ENCODE data around the gene LCTL. TPM values are rescaled to one million over a fixed set of nuclear protein-coding genes. Genes with fewer than 3 reads are reported as not detected.
A peak's percentile ranks its signal among the peaks of the same experiment; 100 is the strongest.

Gene LCTL
- not detected for total RNA-seq

DNA sequence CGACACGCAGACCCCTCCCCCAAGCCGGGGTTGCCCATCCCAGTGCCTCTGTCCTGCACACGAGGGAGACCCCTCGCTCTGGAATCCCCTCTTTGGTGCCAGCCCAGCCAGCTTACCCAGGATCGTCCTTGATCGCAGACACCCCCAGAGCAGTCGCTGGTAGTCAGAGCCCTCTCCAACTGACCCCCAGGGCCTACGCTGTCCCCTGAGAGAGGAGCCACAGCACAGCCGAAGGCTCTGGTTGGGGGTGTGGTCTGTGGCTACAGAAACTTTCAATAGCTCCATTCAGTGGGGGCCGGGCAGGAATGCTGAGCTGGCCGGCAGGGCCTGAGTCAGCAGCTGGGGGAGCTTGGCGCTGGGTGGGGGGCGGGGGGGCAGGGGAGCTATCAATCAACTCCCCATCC is at the start of gene LCTL:
Gene LCTL (minus strand): TSS at position 258 of the 404 bp plus-strand sequence. CDS start 633 bp downstream, outside the sequence.
- H3K4me1 Mint-ChIP-seq, result peaks cover 7% of the 10 kb centered on the region
- no peak within 1 kb of the TSS for H3K4me3 Mint-ChIP-seq
- H3K27ac Mint-ChIP-seq, result peak within 1 kb of the TSS; percentile 63
- CTCF ChIA-PET, result interaction anchor here (0.9 to 1.4 kb wide), 4 partner anchors 9 to 38 kb away, joined by 3 to 5 read pairs (median 3); no protein-coding TSS in a partner anchor
- no peaks in the 10 kb centered on the region for H3K36me3 Mint-ChIP-seq (ENCODE audit: low read depth)
- no peaks in the 10 kb centered on the region for H3K27me3 Mint-ChIP-seq
- H3K9me3 Mint-ChIP-seq, result no peaks in the 10 kb centered on the region
- POLR2A ChIA-PET, result no interaction called here
- DNase-seq, result no peak

DNA sequence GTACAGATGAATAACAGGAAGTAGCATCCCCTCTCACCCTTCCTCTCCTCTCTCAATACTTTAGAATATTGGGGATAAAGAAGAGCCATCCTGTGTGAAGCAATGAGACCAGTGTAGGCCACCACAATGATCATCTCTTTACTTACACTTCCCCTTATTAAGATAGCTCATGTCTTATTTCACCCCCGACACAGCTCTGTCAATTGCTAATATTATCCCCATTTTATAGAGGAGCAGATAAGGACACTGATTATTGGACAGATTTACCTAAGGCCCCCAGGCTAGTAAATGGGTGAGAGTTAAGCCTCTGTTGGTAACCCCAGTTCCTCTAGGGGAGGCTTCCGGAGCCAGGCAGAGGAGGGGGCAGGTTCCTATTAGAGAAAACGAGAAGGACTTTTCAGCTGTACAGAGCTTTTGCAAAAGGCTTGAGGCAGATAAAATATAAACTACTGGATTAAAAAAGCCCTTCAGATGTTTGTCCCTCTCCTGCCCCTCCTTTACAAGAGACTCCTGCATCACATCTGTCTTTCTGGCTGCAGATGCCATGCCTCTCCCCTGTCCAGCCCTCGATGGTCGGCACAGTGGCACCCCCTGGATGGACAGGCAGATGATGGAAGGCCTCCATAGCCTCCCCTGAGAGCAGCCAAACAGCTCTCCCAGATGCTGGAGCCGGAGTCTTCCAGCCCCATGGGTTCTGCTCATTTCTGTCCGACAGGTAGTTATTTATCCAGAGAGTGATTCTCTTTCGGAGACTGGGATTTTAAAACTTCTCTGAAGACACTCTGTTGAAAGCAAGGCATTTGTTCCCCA is 49.4 kb upstream of the LCTL start:
- Mint-ChIP-seq H3K4me3 (no peak overlapping the region), H3K4me1 (peaks cover 22% of the 10 kb centered on the region), H3K27me3 (no peaks in the 10 kb centered on the region), H3K36me3 (ENCODE audit: low read depth) (peaks cover 2% of the 10 kb centered on the region), H3K27ac (no peak overlapping the region), H3K9me3 (no peaks in the 10 kb centered on the region)
- ChIA-PET CTCF (interaction anchor here (0.6 to 2.7 kb wide), 4 partner anchors 8 to 32 kb away, joined by 3 to 7 read pairs (median 4); no protein-coding TSS in a partner anchor), POLR2A (no interaction called here)
- DNase-seq, result no peak

- no peak for DNase-seq
- Mint-ChIP-seq H3K36me3 (ENCODE audit: low read depth) (peaks cover 2% of the 10 kb centered on the region), H3K4me1 (peaks cover 22% of the 10 kb centered on the region), H3K27ac (peak overlapping the region; percentile 86), H3K4me3 (no peak overlapping the region), H3K27me3 (no peaks in the 10 kb centered on the region), H3K9me3 (no peaks in the 10 kb centered on the region)
- CTCF ChIA-PET, result interaction anchor here (1.1 to 2.7 kb wide), 2 partner anchors 8 to 12 kb away, joined by 3 to 7 read pairs; no protein-coding TSS in a partner anchor
- POLR2A ChIA-PET, result no interaction called here
Observed at GRCh38 chr15:66614456-66614855, 48.7 kb upstream of the LCTL start.

- H3K9me3 Mint-ChIP-seq, result no peaks in the 10 kb centered on the region
- POLR2A ChIA-PET, result no interaction called here
- H3K27me3 Mint-ChIP-seq, result no peaks in the 10 kb centered on the region
- H3K36me3 Mint-ChIP-seq (ENCODE audit: low read depth), result peaks cover 2% of the 10 kb centered on the region
- peak overlapping the region; percentile 86 for H3K27ac Mint-ChIP-seq
- CTCF ChIA-PET, result interaction anchor here (1.9 to 2.7 kb wide), 2 partner anchors 9 kb away, joined by 5 to 7 read pairs; no protein-coding TSS in a partner anchor
- H3K4me3 Mint-ChIP-seq, result no peak overlapping the region
- H3K4me1 Mint-ChIP-seq, result peaks cover 22% of the 10 kb centered on the region
- DNase-seq, result no peak
Observed at GRCh38 chr15:66613743-66614142, 47.9 kb upstream of the LCTL start.

DNA sequence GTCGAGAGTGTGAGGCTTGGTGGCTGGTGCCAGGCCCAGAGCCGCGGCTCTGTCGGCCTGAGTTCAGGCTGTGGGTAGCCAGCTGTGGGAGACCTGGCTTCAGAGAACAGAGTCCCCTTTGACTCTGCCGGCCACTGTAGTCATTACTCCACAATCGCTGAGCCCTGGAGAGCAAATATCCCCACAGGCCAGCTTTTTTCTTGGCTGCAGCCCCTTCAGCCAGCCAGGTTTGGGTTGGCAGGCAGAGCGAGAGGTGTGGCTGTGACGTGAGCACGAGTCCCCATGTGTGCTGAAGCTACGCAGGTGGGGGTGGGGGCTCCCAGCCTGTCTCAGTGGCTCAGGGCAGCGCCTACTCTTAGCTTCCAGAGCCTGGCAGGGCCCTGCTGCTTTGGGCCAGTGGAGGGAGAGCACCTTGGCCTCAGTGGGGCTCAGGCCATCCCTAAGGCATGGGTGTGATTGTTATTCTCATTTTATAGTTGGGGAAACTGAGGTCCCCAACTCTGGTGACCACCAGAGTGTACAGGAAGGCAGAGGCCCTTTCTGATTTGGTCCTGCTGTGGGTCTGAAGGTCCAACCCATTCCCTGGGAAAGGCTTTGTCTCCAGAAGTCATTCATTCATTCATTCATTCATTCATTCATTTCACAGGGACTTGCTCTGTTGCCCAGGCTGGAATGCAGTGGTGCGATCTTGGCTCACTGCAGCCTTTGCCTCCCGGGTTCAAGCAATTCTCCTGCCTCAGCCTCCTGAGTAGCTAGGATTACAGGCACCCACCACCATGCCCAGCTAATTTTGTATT is 45.7 kb upstream of the LCTL start:
- Mint-ChIP-seq H3K4me3 (no peak overlapping the region), H3K4me1 (peaks cover 18% of the 10 kb centered on the region), H3K36me3 (ENCODE audit: low read depth) (peaks cover 2% of the 10 kb centered on the region), H3K27me3 (no peaks in the 10 kb centered on the region), H3K9me3 (no peaks in the 10 kb centered on the region), H3K27ac (no peak overlapping the region)
- CTCF ChIA-PET, result interaction anchor here (0.7 to 1.9 kb wide), 2 partner anchors 7 to 1226 kb away, joined by 4 to 5 read pairs; no protein-coding TSS in a partner anchor
- no peak for DNase-seq
- POLR2A ChIA-PET, result no interaction called here

GRCh38 chr15:66609876-66610275 is 44.1 kb upstream of the LCTL start:
- H3K4me3 Mint-ChIP-seq, result no peak overlapping the region
- peaks cover 3% of the 10 kb centered on the region for H3K27me3 Mint-ChIP-seq

DNA sequence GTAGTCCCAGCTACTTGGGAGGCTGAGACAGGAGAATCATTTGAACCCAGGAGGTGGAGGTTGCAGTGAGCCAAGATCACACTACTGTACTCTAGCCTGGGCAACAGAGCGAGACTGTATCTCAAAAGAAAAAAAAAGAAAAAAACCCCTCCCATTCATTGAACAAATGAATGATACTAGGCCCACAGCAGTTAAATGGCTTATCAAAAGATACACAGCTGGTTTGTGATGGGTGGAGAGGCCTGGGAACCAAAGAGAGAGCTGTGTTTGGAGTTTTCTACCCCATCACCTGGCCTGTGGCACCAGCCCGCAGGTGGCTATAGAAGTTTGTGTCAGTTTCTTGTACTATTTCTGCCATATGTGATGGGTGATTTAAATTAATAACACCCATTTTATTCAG is 43.1 kb upstream of the LCTL start:
- ChIA-PET CTCF (interaction anchor here (1.0 to 1.3 kb wide), 2 partner anchors 9 to 240 kb away, joined by 3 to 5 read pairs; no protein-coding TSS in a partner anchor), POLR2A (no interaction called here)
- Mint-ChIP-seq H3K4me1 (peaks cover 8% of the 10 kb centered on the region), H3K36me3 (ENCODE audit: low read depth) (peaks cover 1% of the 10 kb centered on the region), H3K9me3 (no peaks in the 10 kb centered on the region), H3K27ac (no peak overlapping the region), H3K27me3 (peaks cover 4% of the 10 kb centered on the region), H3K4me3 (no peak overlapping the region)
- no peak for DNase-seq

More at GRCh38 chr15:66609876-66610275, 44.1 kb upstream of the LCTL start:
- ChIA-PET POLR2A (no interaction called here), CTCF (interaction anchor here (0.6 to 1.3 kb wide), 3 partner anchors 10 to 459 kb away, joined by 3 to 5 read pairs (median 4); no protein-coding TSS in a partner anchor)
- DNase-seq, result no peak
- H3K4me1 Mint-ChIP-seq, result peaks cover 16% of the 10 kb centered on the region
- no peak overlapping the region for H3K27ac Mint-ChIP-seq
- peaks cover 2% of the 10 kb centered on the region for H3K36me3 Mint-ChIP-seq (ENCODE audit: low read depth)
- H3K9me3 Mint-ChIP-seq, result no peaks in the 10 kb centered on the region

GRCh38 chr15:66608159-66608558 is 42.4 kb upstream of the LCTL start:
- ChIA-PET POLR2A (interaction anchor here (0.6 kb wide), 1 partner anchor 69 kb away, joined by 3 read pairs; no protein-coding TSS in a partner anchor), CTCF (interaction anchor here (1.0 to 1.6 kb wide), 2 partner anchors 164 to 240 kb away, joined by 3 to 4 read pairs; no protein-coding TSS in a partner anchor)
- Mint-ChIP-seq H3K36me3 (ENCODE audit: low read depth) (no peaks in the 10 kb centered on the region), H3K4me1 (peaks cover 2% of the 10 kb centered on the region), H3K4me3 (no peak overlapping the region), H3K27me3 (peaks cover 4% of the 10 kb centered on the region), H3K9me3 (no peaks in the 10 kb centered on the region), H3K27ac (no peak overlapping the region)
- no peak for DNase-seq

DNA sequence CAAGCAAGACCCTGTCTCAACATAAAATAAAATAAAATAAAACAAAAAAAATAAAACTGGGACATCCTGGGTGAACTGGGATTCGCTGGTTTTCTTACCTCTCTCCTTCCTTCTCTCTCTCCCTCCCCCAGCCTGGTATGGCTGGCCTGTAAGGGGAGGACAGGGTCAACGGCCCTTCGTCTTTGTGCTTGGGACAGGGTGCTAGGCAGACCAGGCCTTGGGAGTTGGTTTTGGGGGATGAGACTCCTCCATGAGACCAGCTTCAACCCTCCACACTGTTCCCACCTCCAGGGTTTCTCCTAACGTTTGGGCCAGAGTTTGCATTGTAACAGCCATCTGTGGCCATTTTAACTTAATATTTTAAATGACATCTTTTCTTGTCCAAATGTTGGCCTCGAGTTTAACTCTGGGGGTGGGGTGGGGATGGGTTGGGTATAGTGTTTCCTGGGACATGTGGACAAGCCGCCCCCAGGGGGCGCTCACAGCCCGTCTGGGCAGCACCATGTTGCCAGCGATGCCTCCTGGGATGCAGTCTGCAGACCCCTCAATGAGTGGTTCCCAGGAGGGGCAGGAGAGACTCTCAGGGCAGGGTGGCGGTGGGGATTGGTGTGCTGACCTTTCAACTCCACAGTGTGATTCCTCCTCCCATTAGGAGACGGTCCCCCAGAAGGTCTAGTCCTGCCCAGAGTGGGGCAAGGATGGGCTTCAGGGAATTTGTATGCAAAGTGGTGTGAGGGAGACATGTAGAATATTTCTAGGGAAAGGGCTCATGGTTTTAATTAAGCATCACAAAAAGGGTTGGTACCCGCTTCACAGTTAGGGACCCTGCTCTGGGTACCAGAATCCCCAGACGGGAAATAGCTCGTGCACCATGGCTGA is 37.7 kb upstream of the LCTL start:
- H3K27me3 Mint-ChIP-seq, result peaks cover 6% of the 10 kb centered on the region
- peak; percentile 66 for DNase-seq
- no peak overlapping the region for H3K4me3 Mint-ChIP-seq
- H3K9me3 Mint-ChIP-seq, result no peaks in the 10 kb centered on the region
- peaks cover 1% of the 10 kb centered on the region for H3K4me1 Mint-ChIP-seq
- ChIA-PET POLR2A (no interaction called here), CTCF (interaction anchor here (0.7 to 2.2 kb wide), 5 partner anchors 9 to 247 kb away, joined by 3 to 5 read pairs (median 4); partner anchors contain the start of gene LCTL)
- no peaks in the 10 kb centered on the region for H3K36me3 Mint-ChIP-seq (ENCODE audit: low read depth)
- H3K27ac Mint-ChIP-seq, result no peak overlapping the region

DNA sequence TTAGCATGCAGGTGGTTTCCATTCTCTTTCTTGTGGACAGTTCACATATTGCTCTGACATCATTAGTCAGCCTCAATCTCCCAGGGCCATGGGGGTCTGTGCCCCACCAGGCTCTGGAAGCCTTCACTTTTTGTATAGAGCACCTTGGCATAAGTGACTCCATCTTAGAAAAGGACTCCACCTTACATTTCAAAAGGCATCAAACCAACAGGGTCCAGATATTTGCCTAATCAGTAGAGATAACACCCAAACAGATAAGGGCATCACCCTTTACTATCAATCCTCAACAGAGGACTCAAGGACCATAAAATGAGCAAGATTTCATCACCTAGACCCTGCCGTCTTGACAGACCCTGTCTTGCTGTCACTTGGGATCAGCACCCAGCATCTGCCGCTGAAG is 35.7 kb upstream of the LCTL start:
- Mint-ChIP-seq H3K27me3 (peaks cover 6% of the 10 kb centered on the region), H3K9me3 (no peaks in the 10 kb centered on the region), H3K4me3 (no peak overlapping the region), H3K4me1 (peaks cover 9% of the 10 kb centered on the region), H3K36me3 (ENCODE audit: low read depth) (no peaks in the 10 kb centered on the region), H3K27ac (no peak overlapping the region)
- ChIA-PET POLR2A (no interaction called here), CTCF (no interaction called here)
- DNase-seq, result no peak

- no peak overlapping the region for H3K27ac Mint-ChIP-seq
- no peak overlapping the region for H3K4me3 Mint-ChIP-seq
- H3K36me3 Mint-ChIP-seq (ENCODE audit: low read depth), result no peaks in the 10 kb centered on the region
- ChIA-PET POLR2A (no interaction called here), CTCF (interaction anchor here (1.6 kb wide), 1 partner anchor 9 kb away, joined by 5 read pairs; no protein-coding TSS in a partner anchor)
- no peaks in the 10 kb centered on the region for H3K9me3 Mint-ChIP-seq
- DNase-seq, result no peak
- H3K4me1 Mint-ChIP-seq, result peaks cover 9% of the 10 kb centered on the region
- H3K27me3 Mint-ChIP-seq, result peaks cover 4% of the 10 kb centered on the region
Observed at GRCh38 chr15:66600240-66600627, 34.4 kb upstream of the LCTL start.
